GM10266 (cell line): ENCODE measurements around the gene DBNDD1.

Experiments
- DNase-seq: peaks from one replicate; pipeline ENCODE4 v3.0.0; 2012; ENCODE audit errors: extremely low spot score
- TF ChIP-seq, protein P1 (sequence below): IDR thresholded peaks from 2 replicates; pipeline ENCODE4 v1.5.1; 2012; ENCODE audit warnings: mild to moderate bottlenecking, low read depth; ENCODE audit not compliant: control insufficient read depth, insufficient read depth; ENCODE audit errors: missing control alignments

DBNDD1 gene

DNA sequence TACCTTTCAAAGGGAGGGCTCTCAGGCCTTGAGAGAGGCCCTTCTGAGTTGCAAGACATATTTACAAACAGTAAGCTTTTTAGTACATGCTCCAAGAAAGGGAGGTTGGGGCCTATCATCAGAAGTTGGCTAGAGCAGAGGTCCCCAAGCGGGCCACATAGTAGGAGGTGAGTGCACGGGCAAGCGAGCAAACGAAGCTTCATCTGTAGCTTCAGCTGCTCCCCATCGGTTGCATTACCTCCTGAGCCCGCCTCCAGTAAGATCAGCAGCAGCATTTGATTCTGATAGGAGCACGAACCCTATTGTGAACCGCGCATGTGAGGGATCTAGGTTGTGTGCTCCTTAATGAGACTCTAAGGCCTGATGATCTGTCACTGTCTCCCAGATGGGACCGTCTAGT lies 31.7 kb upstream of the DBNDD1 start:
- no peak for DNase-seq
- TF ChIP-seq, protein P1, sequence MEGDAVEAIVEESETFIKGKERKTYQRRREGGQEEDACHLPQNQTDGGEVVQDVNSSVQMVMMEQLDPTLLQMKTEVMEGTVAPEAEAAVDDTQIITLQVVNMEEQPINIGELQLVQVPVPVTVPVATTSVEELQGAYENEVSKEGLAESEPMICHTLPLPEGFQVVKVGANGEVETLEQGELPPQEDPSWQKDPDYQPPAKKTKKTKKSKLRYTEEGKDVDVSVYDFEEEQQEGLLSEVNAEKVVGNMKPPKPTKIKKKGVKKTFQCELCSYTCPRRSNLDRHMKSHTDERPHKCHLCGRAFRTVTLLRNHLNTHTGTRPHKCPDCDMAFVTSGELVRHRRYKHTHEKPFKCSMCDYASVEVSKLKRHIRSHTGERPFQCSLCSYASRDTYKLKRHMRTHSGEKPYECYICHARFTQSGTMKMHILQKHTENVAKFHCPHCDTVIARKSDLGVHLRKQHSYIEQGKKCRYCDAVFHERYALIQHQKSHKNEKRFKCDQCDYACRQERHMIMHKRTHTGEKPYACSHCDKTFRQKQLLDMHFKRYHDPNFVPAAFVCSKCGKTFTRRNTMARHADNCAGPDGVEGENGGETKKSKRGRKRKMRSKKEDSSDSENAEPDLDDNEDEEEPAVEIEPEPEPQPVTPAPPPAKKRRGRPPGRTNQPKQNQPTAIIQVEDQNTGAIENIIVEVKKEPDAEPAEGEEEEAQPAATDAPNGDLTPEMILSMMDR, result no peak

DNA sequence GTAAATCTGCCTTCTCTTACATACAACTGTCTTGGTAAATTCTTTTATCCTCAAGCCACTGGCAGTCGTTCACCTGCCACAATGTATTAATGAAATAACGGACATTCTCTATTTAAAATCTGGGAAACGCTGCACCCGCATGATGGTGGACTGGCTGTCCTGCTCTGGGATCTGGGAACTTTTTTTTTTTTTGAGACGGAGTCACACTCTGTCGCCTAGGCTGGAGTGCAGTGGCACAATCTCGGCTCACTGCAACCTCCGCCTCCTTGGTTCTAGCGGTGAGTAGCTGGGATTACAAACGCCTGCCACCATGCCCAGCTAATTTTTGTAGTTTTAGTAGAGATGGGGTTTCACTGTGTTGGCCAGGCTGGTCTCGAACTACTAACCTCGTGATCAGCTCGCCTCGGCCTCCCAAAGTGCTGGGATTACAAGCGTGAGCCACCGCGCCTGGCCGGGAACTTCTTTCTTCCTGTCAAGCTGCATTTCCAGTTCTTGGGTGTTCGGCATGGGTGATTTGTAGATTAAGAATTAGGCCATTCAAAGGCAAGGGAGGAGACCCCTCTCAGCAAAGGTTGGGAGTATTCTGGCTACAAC lies 29.6 kb upstream of the DBNDD1 start:
- no peak for DNase-seq
- TF ChIP-seq, protein P1, result no peak

DNA sequence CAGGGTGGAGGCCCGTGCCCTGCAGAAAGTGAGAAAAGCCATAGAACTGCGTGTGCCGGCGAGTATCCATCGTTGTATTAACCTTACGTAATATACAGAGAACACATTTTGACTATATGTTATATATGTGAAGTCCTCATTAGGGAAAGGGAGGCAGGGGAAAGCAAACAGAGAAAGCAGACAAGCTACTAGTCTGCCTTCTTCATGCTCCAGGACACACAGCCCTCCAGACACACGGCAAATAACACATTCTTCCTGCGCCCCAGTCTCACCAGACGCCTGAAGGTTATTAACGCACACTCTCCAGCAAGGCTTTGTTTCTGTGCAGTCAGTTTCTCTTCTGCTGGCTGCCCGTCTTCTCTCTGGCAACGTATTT lies 29.1 kb upstream of the DBNDD1 start:
- DNase-seq, result peak; percentile 14
- TF ChIP-seq, protein P1, result no peak

DNA sequence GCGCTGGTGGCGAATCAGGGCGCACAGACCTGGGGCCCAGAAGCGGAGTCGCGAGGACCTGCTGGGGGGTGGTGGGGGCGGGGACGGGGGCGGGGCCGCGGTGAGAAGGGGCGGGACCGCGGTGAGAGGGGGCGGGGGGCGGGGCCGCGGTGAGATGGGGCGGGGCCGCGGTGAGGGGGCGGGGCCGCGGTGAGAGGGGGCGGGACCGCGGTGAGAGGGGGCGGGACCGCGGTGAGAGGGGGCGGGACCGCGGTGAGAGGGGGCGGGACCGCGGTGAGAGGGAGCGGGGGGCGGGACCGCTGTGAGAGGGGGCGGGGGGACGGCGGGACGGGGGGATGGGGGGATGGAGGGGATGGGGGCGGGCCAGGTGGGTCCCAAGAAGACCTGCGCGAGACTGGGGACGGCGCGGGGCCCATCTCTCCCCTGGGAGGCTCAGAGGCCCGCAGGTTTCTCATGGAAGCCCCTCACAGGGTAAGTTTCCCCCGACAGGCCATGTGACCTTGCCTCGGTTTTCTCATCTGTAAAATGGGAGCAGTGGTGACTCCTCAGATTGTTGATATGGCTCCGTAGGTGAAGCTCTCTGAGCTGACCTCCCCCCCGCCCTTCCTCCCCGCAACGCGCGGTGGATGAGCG lies 28.6 kb upstream of the DBNDD1 start:
- TF ChIP-seq, protein P1, result no peak
- DNase-seq, result peak; percentile 44

DNA sequence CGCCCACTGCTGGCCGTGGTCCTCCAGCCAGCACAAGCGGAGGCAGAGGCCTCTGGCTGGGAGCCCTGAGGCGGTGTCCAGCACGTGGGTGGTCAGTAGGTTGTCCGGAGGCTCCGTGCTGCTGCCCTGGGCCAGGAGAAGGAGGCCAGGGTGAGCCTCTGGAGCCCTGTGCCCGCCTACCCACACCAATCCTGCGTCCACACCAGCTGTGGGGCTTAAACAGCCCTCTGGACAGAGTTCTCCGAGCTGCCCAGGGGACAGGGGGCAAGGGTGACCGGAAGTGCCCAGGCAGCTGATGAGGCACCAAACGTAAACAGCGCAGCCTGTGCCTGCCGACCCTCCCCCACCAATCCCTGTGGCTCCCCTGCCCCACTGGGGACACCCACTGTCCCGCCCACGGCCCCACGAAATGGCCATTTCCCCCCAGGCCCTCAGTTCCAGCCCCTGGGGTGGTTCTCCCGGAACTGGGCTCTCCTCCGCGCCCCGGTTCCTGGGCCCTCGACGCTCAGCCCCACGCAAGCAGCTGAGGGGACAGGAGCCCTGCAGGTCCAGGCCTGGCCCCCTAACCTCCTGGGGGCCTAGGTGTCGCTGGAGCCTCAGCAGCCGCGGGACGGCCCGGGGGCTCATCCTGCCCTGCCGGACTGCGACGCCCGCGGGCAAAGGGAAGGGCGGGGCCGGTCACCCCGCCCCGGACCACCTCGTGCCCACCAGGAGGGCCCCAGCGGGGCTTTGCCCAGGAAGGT lies 27.9 kb upstream of the DBNDD1 start:
- DNase-seq, result peak; percentile 28
- TF ChIP-seq, protein P1, result no peak

DNA sequence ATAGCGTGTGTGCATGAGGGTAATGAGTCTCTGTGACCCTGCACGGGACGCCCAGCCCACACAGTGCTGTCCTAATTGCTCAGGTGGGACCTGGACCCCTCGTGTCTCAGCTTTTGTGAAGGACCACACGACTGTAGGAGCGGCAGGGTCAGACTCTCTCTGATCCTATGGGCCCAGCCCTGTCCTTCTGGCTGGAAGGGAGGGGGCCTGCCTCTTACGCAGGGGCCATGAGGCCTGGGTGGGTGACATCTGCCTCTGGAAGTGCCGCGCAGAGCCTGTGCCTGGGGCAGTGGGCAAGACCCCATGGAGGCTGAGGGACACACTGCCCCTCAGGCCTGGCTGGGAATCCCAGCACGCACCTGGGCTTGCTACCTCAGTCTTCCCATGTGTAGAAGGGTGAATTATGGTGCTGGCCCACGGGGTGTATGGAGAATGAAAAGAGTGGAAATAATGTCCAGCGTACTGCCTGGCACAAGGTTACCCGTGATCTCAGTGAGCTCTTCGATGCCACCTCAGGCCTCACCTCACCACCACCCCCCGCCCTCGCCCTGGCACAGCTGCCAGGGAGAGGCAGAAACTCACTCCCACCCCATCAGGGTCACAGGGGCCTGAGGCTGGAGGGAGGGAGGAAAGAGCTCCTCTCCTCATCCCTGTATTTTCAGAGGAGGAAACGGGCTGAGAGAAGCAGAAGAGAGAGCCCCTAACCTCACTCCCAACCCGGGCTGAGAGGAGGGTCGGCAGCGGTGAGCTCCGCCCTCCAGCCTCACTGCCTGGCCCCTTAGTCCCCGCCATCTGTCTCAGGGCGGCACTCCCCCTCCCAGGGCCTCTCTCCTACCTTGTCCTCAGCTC lies 27.1 kb upstream of the DBNDD1 start:
- DNase-seq, result peak; percentile 11
- TF ChIP-seq, protein P1, result no peak
